Measurements from ENCODE around the gene C1orf74. TPM values are rescaled to one million over a fixed set of nuclear protein-coding genes. Genes with fewer than 3 reads are reported as not detected.

C1orf74 gene
- total RNA-seq, 4 donors from 2014 or later = 0.20 to 2.7 (median 2.4) TPM; not detected in 1

- 77 to 78% methylated on average over 3 of the region's 3 CpGs for WGBS, 2 donors (ENCODE audit: low coverage in 1 of 2)
- TF ChIP-seq EP300 (IDR thresholded peaks at IDR 0.05; ENCODE audit: low read depth) (no peak), POLR2A (IDR thresholded peaks at IDR 0.05) (no peak), CTCF (IDR thresholded peaks at IDR 0.05) (no peak), POLR2AphosphoS5 (IDR thresholded peaks at IDR 0.05) (no peak)
Observed at GRCh38 chr1:209736490-209737117, 47.8 kb downstream of the C1orf74 start.

DNA sequence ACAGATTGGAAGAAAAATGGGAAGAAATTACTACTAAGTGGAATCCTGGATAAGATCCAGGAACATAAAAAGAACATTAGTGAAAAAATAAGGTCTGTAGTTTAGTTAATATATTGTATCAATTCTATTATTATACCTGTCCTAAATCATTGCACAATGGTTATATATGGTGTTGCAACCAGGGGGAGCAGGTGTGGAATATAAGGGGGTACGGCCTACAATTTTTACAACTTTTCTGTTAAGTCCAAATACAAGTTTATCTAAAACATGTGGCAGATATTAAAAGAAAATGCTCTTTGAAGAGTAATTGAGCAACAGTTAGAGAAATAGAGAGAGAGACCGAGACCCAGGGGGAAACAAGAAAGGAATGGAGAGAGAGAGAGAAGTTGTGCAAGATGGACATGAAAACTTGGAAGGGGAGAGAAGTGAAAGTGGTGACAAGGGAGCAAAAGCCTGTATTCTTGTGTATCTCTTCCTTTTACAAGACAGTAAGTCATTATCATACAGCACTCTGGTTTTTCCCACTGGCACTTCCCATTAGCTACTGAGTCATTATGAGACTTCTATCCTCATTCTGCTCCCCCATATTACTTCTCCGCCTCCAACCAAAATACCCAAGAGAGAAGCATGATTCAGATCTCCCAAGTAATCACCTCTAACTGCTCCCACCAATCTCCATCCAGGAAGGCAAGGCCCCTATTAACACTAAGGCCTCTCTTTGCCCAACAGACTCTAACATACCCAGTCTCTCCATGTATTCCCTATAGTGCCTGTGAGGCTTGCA is 50.8 kb downstream of the C1orf74 start:
- Histone ChIP-seq H3K27me3 (no peaks in the 10 kb centered on the region), H3K9me3 (no peaks in the 10 kb centered on the region), H3K4me3 (no peak overlapping the region), H3K36me3 (no peaks in the 10 kb centered on the region), H3K4me1 (no peaks in the 10 kb centered on the region), H3K27ac (no peak overlapping the region)
- TF ChIP-seq POLR2AphosphoS5 (IDR thresholded peaks at IDR 0.05) (no peak), POLR2A (IDR thresholded peaks at IDR 0.05) (no peak), EP300 (IDR thresholded peaks at IDR 0.05; ENCODE audit: low read depth) (no peak), CTCF (IDR thresholded peaks at IDR 0.05) (no peak)
- in situ Hi-C loops (cut with MboI; ENCODE audit: low pct_ligation_motif_present in 1 of 4, low pct_unique_long_range_greater_than_20kb in 1 of 4, low sequenced_read_pairs in 3 of 4) (loop anchor here in 1 of 4 donors (10.0 kb wide), 1 partner anchor 159 kb away; no protein-coding TSS in a partner anchor), intact Hi-C loops (cut with DNase I; ENCODE audit: low total_unique reads) (no loop called here)
- no peak for DNase-seq
- WGBS, 2 donors (ENCODE audit: low coverage in 1 of 2) = 71 to 80% methylated on average over 3 of the region's 3 CpGs

More at GRCh38 chr1:209736490-209737117, 47.8 kb downstream of the C1orf74 start:
- no peak overlapping the region for H3K4me3 ChIP-seq
- H3K27me3 ChIP-seq = no peaks in the 10 kb centered on the region
- no peak overlapping the region for H3K27ac ChIP-seq
- DNase-seq = no peak
- H3K9me3 ChIP-seq = no peaks in the 10 kb centered on the region
- H3K36me3 ChIP-seq = no peaks in the 10 kb centered on the region
- no peaks in the 10 kb centered on the region for H3K4me1 ChIP-seq
- intact Hi-C loops (cut with DNase I; ENCODE audit: low total_unique reads) (no loop called here), in situ Hi-C loops (cut with MboI; ENCODE audit: low pct_ligation_motif_present in 1 of 4, low pct_unique_long_range_greater_than_20kb in 1 of 4, low sequenced_read_pairs in 3 of 4) (loop anchor here in 1 of 4 donors (10.0 kb wide), 1 partner anchor 162 kb away; no protein-coding TSS in a partner anchor)

DNA sequence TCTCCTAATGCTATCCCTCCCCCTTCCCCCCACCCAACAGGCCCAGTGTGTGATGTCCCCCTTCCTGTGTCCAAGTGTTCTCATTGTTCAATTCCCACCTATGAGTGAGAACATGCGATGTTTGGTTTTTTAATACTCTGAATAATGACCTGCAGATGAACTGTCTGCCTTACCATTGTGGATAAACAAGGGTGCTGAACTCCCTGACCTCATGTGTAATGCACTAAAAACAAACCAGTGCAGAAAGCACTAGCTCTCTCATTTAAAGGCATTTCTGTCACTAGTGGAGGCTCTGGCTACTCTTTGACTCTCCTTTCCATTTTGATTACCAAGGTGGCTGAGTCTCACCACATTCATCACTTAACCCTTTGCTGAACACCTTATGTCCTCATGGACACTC is 51.6 kb downstream of the C1orf74 start:
- 57 to 74% methylated on average over 1 of the region's 1 CpG for WGBS, 2 donors (ENCODE audit: low coverage in 1 of 2)
- H3K4me1 ChIP-seq = no peaks in the 10 kb centered on the region
- intact Hi-C loops (cut with DNase I; ENCODE audit: low total_unique reads) (no loop called here), in situ Hi-C loops (cut with MboI; ENCODE audit: low pct_ligation_motif_present in 1 of 4, low pct_unique_long_range_greater_than_20kb in 1 of 4, low sequenced_read_pairs in 3 of 4) (loop anchor here in 1 of 4 donors (10.0 kb wide), 1 partner anchor 158 kb away; no protein-coding TSS in a partner anchor)
- H3K27me3 ChIP-seq = no peaks in the 10 kb centered on the region
- H3K36me3 ChIP-seq = no peaks in the 10 kb centered on the region
- no peaks in the 10 kb centered on the region for H3K9me3 ChIP-seq
- no peak for DNase-seq
- no peak overlapping the region for H3K27ac ChIP-seq
- TF ChIP-seq EP300 (IDR thresholded peaks at IDR 0.05; ENCODE audit: low read depth) (no peak), POLR2AphosphoS5 (IDR thresholded peaks at IDR 0.05) (no peak), POLR2A (IDR thresholded peaks at IDR 0.05) (no peak), CTCF (IDR thresholded peaks at IDR 0.05) (no peak)
- H3K4me3 ChIP-seq = no peak overlapping the region

GRCh38 chr1:209729436-209729835 is 54.9 kb downstream of the C1orf74 start:
- H3K27me3 ChIP-seq = no peaks in the 10 kb centered on the region
- TF ChIP-seq POLR2A (IDR thresholded peaks at IDR 0.05) (no peak), POLR2AphosphoS5 (IDR thresholded peaks at IDR 0.05) (no peak), EP300 (IDR thresholded peaks at IDR 0.05; ENCODE audit: low read depth) (no peak), CTCF (IDR thresholded peaks at IDR 0.05) (no peak)
- no peaks in the 10 kb centered on the region for H3K36me3 ChIP-seq
- H3K4me3 ChIP-seq = no peak overlapping the region
- intact Hi-C loops (cut with DNase I; ENCODE audit: low total_unique reads) = no loop called here
- H3K27ac ChIP-seq = no peak overlapping the region
- DNase-seq = no peak
- no peaks in the 10 kb centered on the region for H3K4me1 ChIP-seq
- H3K9me3 ChIP-seq = no peaks in the 10 kb centered on the region
- in situ Hi-C loops (cut with MboI; ENCODE audit: low pct_ligation_motif_present in 1 of 4, low pct_unique_long_range_greater_than_20kb in 1 of 4, low sequenced_read_pairs in 3 of 4) = no loop called here
- WGBS, 2 donors (ENCODE audit: low coverage in 1 of 2) = 67 to 81% methylated on average over 1 of the region's 1 CpG
